H1 (cell line): ENCODE measurements around the gene MTNR1B.

Source experiments
- NANOG ChIP-seq: IDR thresholded peaks from 2 replicates; pipeline ENCODE4 v1.6.1; 2011; ENCODE audit warnings: low read length, low read depth, mild to moderate bottlenecking, inconsistent platforms; ENCODE audit not compliant: insufficient read depth, poor library complexity, severe bottlenecking
- POLR2A ChIP-seq, 2 experiments: IDR thresholded peaks; 1 replicate in 1 of 2; 2 replicates in 1 of 2; pipeline ENCODE4 v1.6.1; 2011; ENCODE audit warnings: low read depth in 2 of 2, low read length in 2 of 2, mild to moderate bottlenecking in 2 of 2; ENCODE audit errors: control extremely low read depth in 1 of 2
- POLR2AphosphoS5 ChIP-seq: IDR thresholded peaks from 2 replicates; pipeline ENCODE4 v1.6.1; 2011; ENCODE audit warnings: low read depth, low read length
- RXRA ChIP-seq: IDR thresholded peaks from 2 replicates; pipeline ENCODE4 v1.6.1; 2011; ENCODE audit warnings: low read depth, mild to moderate bottlenecking, low read length, moderate library complexity; ENCODE audit not compliant: insufficient read depth
- SIN3A ChIP-seq, 2 experiments: IDR thresholded peaks in 1 of 2; conservative IDR thresholded peaks in 1 of 2; 2 replicates each; pipeline ENCODE4 v1.6.1; 2011 to 2012; ENCODE audit warnings: low read length in 2 of 2, improper control_type of control experiment in 1 of 2, low read depth in 1 of 2, mild to moderate bottlenecking in 1 of 2
- YY1 ChIP-seq: IDR thresholded peaks from 2 replicates; pipeline ENCODE4 v1.6.1; 2011; ENCODE audit warnings: low read depth, mild to moderate bottlenecking, low read length
- TF ChIP-seq, protein P1 (sequence below), 3 experiments: IDR thresholded peaks; 1 replicate in 2 of 3; 2 replicates in 1 of 3; pipeline versions ENCODE4 v1.5.1 to v1.6.1; 2011; ENCODE audit warnings: low read length in 3 of 3, mild to moderate bottlenecking in 3 of 3, inconsistent platforms in 2 of 3, low read depth in 1 of 3, moderate library complexity in 1 of 3; ENCODE audit not compliant: insufficient read depth in 1 of 3; ENCODE audit errors: control extremely low read depth in 1 of 3
- TF ChIP-seq, protein P2 (sequence below): IDR thresholded peaks from 2 replicates; pipeline ENCODE4 v1.6.1; 2011; ENCODE audit warnings: low read length, improper control_type of control experiment

DNA sequence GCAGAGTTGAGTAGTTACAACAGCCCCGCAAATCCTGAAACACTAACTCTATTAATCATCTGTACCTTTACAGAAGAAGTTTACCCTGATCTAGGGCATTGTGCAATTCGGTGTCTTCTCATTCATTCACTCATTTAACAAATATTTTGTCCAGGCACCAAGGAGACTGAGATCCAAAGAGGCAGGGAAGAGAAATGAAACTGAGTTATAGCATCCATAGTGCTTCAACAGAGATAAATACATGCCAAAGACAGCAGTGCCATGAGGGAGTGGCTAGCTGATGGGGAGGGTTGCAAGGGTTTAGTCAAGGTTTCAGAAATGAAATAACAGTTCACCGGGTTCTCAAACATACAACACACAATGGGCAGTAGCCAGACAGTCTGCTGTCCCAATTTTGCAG lies 40.2 kb upstream of the MTNR1B start:
- no peak for TF ChIP-seq SIN3A (conservative IDR thresholded peaks at IDR 0.05 in 1 of 2, IDR thresholded peaks at IDR 0.05 in 1 of 2; ENCODE audit: low read depth in 1 of 2, low read length in 2 of 2)
- TF ChIP-seq RXRA, result no peak
- no peak for TF ChIP-seq YY1
- TF ChIP-seq, protein P1, sequence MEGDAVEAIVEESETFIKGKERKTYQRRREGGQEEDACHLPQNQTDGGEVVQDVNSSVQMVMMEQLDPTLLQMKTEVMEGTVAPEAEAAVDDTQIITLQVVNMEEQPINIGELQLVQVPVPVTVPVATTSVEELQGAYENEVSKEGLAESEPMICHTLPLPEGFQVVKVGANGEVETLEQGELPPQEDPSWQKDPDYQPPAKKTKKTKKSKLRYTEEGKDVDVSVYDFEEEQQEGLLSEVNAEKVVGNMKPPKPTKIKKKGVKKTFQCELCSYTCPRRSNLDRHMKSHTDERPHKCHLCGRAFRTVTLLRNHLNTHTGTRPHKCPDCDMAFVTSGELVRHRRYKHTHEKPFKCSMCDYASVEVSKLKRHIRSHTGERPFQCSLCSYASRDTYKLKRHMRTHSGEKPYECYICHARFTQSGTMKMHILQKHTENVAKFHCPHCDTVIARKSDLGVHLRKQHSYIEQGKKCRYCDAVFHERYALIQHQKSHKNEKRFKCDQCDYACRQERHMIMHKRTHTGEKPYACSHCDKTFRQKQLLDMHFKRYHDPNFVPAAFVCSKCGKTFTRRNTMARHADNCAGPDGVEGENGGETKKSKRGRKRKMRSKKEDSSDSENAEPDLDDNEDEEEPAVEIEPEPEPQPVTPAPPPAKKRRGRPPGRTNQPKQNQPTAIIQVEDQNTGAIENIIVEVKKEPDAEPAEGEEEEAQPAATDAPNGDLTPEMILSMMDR (IDR thresholded peaks at IDR 0.05; ENCODE audit: control extremely low read depth in 1 of 3, insufficient read depth in 1 of 3, low read depth in 1 of 3, low read length in 3 of 3), result no peak
- TF ChIP-seq, protein P2, sequence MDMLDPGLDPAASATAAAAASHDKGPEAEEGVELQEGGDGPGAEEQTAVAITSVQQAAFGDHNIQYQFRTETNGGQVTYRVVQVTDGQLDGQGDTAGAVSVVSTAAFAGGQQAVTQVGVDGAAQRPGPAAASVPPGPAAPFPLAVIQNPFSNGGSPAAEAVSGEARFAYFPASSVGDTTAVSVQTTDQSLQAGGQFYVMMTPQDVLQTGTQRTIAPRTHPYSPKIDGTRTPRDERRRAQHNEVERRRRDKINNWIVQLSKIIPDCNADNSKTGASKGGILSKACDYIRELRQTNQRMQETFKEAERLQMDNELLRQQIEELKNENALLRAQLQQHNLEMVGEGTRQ, result no peak
- no peak for TF ChIP-seq POLR2AphosphoS5
- TF ChIP-seq NANOG, result no peak
- TF ChIP-seq POLR2A (IDR thresholded peaks at IDR 0.05; ENCODE audit: control extremely low read depth in 1 of 2, low read depth in 2 of 2, low read length in 2 of 2), result no peak
